Hair follicular keratinocyte (primary cell): Measurements from ENCODE around the gene ASCL1. TPM values are rescaled to one million over a fixed set of nuclear protein-coding genes. Genes with fewer than 3 reads are reported as not detected.

Experiments
- total RNA-seq: library from RNA; depleted of rRNA; stranded (reverse); fragments of >200 nt; gene quantifications from 2 replicates; pipeline ENCODE4 v1.2.3, GENCODE V29; 2015

The ASCL1 gene
- not detected in 2 replicates for total RNA-seq

GRCh38 chr12:102957339-102958050, at the start of gene ASCL1:
TSS of gene ASCL1 (plus strand) at chr12:102957674. CDS start at chr12:102958245, 571 bp downstream.

GRCh38 chr12:102917026-102917787, 40.3 kb upstream of the ASCL1 start, which contains the start of gene PAH:
TSS of gene PAH (minus strand) at chr12:102917244. CDS start at chr12:102917130, 114 bp downstream.

Other genes starting within 250 kb of the ASCL1 start
- not detected in 2 replicates for gene PAH, start 40.4 kb upstream of the ASCL1 start, total RNA-seq